HG02852 (cell line): Measurements from ENCODE around the gene TROAP.

Experiments used
- ATAC-seq: cut with Tn5 transposase; IDR thresholded peaks from one replicate; pipeline ENCODE4 v1.9.1; 2021; ENCODE audit warnings: mild to moderate bottlenecking, moderate library complexity; ENCODE audit not compliant: unreplicated experiment

TROAP gene

DNA sequence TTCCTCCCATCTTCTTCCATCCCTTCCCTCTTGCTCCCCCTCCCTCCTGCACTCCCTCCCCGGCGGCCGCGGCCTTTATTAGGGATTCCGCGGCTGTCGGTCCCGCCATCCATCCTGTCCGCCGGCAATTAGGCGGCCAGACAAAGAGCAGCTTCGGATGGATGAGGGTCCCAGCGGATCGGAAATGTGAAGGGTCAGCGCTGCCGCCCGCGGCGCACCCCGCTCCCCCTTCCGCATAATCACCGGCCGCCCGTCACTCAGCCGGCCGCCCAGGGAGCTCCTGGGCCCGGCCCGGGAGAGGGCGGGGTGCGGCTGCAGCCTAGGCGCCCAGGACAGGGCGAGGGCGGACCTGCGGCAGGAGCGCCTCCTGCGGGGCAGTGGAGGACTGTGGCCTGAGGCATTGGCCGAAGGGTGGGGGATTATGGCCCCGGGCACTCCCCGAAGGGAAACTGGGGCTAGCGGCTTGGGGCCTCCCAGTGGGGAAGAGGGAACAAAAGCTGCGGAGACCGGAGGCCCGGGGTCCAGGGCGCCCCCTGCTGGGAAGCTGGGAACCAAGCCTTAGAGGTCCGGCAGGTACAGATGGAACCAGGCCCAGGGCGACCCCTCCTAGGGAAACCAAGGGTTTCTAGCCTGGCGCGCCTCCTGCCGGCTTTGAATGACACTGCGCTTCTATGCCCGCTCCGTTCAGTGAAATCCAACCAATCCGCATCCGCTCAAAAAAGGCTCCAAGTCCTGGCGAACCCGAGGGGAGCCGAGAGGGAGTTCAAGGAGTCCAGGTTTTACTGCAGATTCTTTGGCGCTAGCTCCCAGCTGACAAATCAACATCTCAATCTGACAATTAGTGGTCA is 19.2 kb downstream of the TROAP start:
- ATAC-seq = peak; percentile 53

DNA sequence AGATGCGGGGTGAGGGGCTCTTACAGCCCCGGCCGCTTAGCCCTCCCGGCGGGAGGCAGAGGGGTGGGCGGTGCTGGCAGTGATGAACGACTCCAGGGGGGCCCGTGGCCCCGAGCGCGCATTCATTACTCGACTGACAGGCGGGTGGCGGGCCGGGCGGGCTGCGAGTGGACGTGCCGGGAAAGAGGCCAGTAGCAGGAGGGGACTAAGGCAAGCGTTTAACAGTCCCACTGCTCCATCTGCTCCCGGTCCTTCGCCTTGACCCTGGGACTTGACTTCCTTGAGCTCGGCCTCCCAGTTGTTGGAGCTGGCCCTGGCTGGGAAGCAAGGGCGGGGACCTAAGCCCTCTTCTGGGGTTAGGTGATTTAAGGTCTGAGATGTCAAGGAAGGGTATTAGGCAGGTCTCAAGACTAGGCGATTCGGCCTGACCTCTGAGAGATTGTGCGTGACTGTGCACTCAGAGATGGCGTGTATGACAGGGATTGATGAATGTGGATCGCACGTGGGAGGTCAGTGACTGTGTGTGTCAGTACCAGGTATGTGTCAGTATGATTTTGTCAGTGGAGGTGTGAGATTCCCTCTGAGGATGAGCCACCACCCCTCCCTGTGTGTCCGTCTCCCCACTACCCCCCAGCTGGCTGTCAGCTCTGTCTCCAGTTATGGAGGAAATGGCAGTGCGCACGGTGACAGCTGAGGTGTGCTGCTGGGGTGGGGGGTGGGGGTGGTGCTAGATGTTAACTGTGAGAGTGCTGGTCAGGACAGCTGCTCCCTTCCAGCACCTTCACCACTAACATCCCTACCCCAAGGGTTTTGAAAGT is 20.1 kb downstream of the TROAP start:
- ATAC-seq = no peak

DNA sequence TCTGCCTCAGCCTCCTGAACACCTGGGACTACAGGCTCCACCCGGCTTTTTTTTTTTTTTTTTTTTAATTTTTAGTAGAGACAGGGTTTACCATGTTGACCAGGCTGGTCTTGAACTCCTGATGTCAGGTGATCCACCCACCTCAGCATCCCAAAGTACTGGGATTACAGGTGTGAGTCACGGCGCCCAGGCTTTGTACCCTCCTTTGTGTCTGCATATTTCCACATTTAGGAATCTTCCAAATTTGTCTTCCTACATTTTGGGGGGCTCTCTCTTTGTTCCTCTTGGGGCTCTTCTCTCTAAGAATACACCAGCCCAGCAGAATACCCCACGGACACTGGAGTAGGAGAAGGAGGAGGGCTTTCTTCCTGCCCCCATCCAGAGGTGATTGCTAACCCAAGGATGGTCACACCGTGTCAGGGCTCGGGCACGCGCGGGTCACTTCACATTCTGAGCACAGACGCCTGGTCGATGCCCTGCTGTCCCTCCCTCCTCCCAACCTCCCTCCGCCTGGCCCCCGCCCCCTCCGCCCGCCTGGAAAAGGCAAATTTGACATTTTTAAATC is 21.5 kb downstream of the TROAP start:
- ATAC-seq = no peak

DNA sequence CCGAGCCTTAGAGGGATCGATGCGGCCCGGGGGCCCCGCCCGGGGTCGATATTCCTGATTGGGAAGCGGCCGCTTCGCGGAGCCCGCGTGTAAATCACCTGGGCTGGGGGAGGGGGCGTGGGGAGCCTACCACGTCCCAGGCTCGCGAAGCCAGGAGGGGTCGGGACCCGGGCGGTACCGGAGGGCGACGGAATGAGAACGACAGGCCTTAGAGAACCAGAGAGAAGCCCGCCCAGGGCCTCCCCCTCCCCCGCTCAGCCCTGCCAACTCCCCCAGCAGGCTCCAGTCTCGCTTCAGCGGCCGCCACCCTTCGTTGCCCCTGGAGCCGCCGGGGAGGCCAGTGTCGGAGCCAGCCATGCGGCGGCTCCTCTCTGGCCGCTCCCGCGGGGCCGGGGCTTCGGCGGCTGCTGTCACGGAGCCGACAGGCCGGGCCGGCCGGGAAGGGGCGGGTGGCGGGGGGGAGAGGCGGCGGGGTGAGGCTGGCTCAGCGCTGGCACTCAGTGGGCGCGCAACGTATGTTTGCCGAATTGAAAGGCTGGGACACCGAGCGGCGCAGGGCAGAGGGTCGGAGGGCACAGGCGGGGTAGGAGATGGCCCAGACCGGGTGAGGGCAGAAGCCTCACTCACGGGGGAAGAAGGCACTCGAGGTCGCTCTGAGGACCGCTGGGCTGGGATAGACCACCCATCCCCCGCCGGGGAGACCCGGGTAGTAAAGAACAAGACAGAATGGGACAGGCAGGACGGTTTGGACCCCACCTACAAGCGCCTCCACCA is 22.2 kb downstream of the TROAP start:
- no peak for ATAC-seq

DNA sequence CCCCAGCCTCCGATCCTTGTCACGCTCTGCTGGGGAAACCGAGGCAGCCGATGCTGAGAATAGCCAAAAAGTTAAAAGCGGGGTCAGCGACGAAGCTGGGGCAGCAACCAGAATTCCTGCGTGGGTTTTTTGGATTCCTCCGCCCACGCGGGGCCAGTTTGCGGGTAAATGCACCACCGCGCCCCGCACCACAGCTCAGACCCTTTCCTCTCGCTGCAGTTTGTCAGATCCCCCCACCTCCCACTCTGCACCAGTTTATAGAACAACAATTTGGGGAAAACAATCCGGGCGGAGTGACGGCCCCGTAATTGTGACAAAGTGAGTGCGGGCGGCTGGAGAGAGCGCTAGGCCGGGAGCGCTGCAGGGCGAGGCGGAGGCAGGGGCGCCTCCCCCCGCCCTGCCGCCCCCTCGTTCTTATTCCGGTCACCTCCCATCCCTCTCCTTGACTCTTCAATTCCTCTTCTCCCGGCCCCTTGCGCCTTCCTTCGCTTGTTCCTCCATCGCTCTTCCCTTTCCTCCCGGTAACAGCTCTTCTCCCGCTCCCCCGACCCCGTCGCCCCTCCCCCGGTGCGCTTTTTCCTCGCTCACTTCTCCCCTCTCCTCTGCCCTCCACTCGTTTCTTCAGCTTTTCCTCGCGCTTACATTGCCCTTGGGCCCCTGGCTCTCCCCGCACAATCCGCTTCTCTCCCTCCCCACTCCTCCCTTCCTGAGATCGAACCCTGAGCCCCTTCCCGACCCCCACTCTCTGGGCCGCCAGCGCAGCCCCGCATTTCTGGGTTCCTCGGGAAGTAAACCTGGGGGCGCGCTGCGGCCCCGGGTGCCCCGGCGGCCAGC is 23.0 kb downstream of the TROAP start:
- ATAC-seq = no peak

DNA sequence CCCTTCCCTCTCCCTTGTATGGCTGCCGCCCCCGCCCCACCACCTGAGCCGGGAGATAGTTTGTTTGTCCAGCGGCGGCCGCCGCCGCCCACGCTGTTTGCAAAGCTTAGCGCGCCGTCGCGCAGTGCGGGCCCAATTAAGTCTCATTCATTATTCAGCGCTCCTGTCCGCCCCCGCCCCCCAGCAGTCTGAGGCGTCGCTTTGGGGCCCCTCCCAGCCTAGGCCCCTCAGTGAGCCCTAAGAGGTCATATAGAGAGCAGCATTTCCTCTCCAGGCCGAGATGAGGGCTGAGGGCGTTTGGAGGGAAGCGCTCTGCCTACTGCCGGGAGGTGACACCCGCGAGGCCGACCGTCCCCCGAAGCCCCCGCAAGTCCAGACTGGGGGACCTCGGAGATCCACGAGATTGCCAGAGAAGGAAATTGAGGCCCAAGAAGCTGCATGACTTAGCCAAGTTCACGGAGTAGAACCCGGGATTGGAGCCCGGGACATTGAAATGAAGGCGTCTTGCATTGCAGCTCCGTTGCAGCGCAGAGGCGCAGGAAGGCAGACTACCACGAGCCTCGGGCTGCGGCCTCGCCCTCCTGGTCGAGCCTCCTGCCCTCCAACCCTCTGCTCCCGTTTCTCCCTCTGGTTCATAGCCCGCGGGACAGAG is 23.7 kb downstream of the TROAP start, which contains the start of gene DNAJC22:
DNAJC22 (plus strand) TSS at position 230 of the 652 bp plus-strand sequence. CDS start 1,985 bp downstream, outside the sequence.
- peak; percentile 16 for ATAC-seq

DNA sequence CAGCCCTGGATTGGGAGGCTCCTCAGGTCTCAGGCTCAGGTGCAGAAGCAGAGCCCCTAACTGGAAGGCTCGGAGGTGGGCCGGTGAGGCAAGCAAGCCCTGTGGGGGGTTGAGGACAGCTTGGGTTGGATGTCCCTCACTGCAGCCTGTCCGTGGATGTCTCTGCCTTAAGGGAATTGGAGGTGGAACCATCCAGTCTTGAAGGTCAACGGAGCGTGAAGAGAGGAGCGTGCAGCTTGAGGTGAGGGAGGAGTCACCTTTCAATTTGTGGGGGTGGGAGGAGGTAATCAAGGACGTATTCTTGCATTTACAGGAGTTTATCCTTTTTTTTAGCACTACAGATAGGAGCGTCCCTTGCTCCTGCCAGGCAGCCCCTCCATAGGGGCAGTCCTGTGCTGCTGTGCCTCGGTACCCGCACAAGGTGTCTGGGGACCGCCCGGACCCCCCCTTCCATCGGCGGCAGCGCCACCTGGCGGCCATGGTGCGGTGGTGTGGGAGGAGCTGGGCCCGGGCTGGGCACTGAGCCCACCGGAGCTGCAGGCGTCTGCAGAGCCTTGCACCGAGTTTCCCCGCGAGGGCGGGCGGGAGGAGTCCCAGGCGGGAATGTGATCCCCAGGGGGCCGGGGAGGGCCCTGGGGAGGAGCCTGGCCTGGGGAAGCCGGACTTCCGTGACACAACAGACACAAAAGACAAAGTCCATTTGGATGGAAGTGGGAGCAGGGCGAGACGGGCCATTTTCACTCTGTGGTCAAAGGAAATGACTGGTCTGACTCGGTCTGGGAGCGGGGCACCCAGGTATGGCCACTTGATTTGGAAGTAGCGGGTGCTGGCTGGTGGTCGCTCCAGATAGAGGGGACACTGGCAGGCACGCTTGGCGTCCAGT is 24.5 kb downstream of the TROAP start:
- peak; percentile 56 for ATAC-seq

DNA sequence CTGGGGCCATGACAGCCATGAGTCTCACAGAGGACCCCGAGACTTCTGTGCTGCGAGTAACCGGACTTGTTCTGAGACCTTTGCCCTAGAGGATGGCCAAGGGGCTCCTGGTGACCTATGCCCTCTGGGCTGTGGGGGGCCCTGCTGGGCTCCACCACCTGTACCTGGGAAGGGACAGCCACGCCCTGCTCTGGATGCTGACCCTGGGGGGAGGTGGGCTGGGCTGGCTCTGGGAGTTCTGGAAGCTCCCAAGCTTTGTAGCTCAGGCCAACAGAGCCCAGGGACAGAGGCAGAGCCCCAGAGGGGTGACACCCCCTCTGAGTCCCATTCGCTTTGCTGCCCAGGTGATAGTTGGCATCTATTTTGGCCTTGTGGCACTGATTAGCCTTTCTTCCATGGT is 25.7 kb downstream of the TROAP start:
- ATAC-seq = no peak

DNA sequence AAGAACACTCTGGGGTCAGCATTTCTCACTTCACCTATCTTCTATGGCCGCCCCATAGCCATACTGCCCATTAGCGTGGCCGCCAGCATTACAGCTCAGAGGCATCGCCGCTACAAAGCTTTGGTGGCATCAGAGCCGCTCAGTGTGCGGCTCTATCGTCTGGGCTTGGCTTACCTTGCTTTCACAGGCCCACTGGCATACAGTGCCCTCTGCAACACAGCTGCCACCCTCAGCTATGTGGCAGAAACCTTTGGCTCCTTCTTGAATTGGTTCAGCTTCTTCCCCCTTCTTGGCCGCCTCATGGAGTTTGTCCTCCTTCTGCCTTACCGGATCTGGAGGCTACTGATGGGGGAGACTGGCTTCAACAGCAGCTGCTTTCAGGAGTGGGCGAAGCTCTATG is 26.2 kb downstream of the TROAP start:
- ATAC-seq = no peak

DNA sequence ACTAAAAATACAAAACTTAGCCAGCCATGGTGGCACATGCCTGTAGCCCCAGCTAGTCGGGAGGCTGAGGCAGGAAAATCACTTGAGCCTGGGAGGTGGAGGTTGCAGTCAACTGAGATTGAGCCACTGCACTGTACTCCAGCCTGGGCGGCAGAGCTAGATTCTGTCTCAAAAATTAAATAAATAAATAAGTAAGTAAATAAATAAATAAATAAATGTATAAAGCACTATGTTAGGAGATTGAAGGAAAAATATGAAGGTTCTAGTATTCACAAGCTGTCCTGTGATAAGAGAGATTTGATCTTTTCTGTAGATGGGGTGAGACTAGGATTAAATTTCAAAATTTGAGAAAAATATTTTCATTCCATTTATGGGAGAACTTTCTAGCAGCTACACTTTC is 29.3 kb downstream of the TROAP start:
- no peak for ATAC-seq

DNA sequence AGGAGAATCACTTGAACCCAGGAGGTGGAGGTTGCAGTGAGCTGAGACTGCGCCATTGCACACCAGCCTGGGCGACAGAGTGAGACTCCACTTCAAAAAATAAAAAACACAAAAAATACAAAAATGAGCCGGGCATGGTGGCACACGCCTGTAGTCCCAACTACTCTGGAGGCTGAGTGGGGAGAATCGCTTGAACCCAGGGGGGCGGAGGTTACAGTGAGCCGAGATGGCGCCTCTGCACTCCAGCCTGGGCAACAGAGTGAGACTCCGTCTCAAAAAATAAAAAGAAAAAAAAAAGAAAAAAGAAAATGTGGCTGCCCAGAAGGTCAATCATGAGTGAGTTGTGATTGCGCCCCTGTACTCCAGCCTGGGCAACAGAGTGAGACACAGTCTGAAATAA is 32.9 kb downstream of the TROAP start:
- no peak for ATAC-seq

DNA sequence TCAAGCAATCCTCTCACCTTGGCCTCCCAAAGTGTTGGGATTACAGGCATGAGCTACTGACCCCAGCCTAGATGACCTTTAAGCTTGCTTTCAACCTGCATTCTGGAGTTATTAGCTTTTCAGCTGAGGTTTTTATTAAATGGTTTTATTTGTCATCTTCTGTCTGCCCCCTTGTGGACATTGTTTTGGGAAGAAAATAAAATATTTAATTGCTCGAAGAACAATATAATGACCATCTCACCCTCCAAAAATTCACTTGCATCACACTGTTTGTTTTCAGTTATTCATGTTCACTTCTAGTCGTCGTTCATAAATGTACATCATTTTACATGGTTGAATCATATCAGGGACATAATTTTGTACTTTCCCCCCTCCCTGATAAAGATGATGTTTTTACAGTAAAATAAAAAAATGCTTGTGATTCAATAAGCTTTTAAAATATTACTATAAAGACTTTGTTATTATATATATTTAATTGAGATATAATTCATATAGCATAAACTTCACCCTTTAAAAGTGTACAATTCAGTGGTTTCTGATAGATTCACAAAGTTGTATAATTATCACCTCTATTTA is 34.1 kb downstream of the TROAP start:
- ATAC-seq = no peak

DNA sequence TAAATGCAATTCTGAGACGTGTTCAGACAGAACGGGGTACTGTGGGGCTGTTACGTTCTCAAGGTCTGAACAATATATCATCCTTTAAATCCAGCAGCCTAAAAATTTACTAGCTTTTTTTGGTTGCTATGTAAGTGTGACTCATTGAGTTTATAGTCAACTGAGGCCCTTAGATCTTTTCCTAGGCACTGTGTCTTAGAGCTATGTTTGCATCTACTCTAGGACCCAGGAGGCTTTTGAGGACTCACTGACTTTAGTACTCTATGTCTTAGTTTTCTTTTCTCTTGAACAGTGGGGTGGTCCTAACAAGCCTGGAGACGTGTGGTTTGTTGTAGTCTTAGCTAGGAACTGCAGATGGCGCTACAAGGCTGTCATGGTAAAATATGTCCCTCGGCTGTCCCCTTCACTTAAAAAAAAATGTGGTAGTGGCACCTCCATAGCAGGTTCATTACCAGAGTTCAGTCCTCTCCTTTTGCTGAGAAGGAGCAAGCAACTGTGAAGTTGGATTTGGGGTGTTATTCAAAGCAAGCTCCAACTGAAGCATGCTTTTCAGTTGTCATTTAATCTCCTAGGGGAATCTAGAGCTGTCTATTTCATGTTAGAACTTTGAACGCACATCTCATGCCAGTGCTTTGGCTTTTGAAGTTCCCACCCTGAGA is 35.6 kb downstream of the TROAP start:
- ATAC-seq = no peak

DNA sequence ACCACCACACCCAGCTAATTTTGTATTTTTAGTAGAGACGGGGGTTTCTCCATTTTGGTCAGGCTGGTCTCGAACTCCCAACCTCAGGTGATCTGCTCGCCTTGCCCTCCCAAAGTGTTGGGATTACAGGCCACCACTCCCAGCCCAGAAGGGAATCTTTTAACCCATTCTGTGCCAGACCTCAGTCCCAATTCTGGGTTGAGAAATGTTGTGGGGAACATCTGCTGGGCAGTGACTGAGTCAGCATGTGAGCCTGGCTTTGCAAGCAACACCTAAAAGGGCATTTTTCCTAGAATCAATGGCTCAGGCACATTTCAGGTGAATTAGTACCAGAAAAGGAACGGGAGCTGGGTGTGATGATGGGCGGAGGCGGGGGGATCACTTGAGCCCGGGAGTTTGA is 36.6 kb downstream of the TROAP start:
- no peak for ATAC-seq

DNA sequence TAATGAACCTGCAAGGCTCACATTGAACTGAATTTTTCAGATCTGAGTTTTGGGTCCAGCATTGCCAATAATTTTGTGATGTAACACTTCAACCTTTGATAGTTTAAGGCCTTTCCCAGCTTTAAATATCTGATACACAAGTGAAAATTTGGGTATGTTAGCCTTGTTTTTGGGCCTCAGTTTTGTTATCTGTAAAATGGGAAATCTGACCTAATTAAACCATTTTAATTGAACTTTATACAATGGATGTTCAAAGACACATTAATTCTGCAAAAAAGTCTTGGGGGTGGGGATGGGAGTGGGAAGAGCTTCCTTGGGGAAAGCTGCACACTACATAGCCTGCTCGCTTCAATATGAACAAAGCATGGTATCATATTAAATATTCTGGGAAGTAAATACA is 39.0 kb downstream of the TROAP start:
- no peak for ATAC-seq

DNA sequence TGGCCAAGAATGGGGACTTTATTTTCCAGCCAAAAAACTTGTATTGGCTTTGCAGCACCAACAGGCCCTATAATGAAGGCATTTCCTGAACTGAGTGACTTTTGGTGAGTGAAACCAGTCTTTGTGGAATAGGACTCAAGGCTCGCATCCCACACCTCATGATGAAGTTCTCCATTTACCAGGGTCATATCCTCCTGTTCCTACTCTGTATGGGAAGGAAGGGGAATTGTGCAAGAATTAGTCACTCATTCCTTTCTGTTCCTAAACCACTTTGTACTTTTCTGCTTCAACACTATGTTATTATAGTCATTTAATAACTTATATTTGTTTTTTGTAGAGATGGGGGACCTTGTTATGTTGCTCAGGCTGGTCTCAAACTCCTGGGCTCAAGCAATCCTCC is 41.9 kb downstream of the TROAP start:
- ATAC-seq = no peak

DNA sequence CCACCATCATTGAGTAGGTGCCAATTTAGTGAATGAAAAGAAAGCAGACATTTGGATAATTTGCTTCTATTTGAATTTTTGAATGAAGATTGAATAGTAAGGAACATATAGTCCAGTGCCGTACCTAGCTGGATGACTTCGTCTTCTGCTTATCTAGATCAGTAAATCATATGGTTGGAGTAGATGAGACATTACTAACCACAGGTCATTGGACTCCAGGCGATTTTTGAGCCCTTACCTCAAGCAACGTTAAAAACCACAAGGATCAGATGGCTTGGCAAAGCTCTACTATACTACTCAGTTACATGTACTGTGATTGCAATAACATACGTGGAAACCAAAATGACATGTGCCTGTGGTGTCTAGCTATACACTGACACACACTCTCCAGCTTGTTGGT is 42.5 kb downstream of the TROAP start:
- no peak for ATAC-seq
